Measurements from ENCODE around the gene TEAD3. TPM values are rescaled to one million over a fixed set of nuclear protein-coding genes. Genes with fewer than 3 reads are reported as not detected.

Gene TEAD3
- total RNA-seq, 2 donors from 2014 or later, result 1.5 to 2.4 TPM

GRCh38 chr6:35474131-35474941, 22.5 kb downstream of the TEAD3 start:
- Mint-ChIP-seq H3K9me3 (no peaks in the 10 kb centered on the region), H3K27ac (peak overlapping the region; percentile 25 to 98), H3K36me3 (peaks cover 18 to 26% of the 10 kb centered on the region in 2 donors)
- peak in 1 of 2 donors; percentile 26 for DNase-seq (ENCODE audit: low spot score in 2 of 2)
- ATAC-seq, result peak; percentile 9 to 21

DNA sequence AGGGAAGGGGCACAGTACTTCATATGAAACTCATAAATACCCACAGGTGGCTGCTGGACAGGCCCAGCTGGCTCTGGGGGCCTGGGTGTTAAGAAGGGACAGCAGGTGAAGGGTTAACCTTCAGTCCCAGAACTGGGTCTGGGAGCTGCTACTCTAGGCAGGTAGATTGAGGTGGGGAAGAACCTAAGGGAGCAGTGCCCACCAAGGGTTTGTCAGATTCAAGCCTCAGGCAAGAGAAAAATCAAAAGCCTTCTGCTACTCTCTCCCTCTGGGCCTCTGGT, 23.1 kb downstream of the TEAD3 start:
- no peak for ATAC-seq
- H3K36me3 Mint-ChIP-seq, result peaks cover 23 to 31% of the 10 kb centered on the region in 2 donors
- DNase-seq (ENCODE audit: low spot score in 2 of 2), result peak in 1 of 2 donors; percentile 25
- no peaks in the 10 kb centered on the region for H3K9me3 Mint-ChIP-seq
- H3K27ac Mint-ChIP-seq, result peak overlapping the region in 1 of 2 donors; percentile 98

DNA sequence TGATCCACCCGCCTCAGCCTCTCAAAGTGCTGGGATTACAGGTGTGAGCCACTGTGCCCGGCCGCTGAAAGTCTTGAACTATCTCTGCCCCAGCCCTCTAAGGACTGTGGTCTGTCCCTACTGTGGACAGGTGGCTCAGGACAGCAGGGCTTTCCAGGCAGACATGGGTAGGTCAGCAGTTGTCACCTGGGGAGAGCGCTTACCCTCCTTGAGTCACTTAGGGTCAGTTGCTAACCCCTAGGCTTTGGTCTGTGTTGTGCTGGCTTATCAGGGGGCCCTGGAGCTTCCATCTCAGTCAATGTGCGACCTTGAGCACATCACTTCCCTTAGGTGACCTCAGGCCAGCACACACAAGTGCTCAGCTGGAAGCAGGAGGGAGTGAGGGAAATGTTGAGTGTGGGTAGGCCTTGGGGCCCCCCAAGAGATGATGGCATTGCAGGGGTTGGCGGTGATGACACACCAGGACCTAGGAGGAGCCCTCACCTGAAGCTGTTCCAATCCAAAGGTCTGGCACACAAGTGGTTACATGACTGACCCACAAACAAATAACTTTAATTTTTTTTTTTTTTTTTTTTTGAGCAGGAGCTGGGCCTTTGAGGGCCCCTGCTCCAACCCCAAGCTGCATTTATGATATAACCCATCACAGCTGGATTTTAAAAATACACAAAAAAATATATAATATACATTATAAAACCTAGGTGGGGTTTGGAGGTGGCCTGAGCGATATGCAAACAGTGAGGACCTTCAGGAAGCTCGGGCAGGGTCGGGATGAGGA, 23.6 kb downstream of the TEAD3 start:
- ATAC-seq, result no peak
- Mint-ChIP-seq H3K9me3 (no peaks in the 10 kb centered on the region), H3K36me3 (peaks cover 28 to 36% of the 10 kb centered on the region in 2 donors), H3K27ac (peak overlapping the region in 1 of 2 donors; percentile 98)
- no peak for DNase-seq (ENCODE audit: low spot score in 2 of 2)

- H3K9me3 Mint-ChIP-seq, result no peaks in the 10 kb centered on the region
- peak overlapping the region; percentile 96 to 98 for H3K27ac Mint-ChIP-seq
- peaks cover 36 to 37% of the 10 kb centered on the region in 2 donors for H3K36me3 Mint-ChIP-seq
- DNase-seq (ENCODE audit: low spot score in 2 of 2) (no peak), ATAC-seq (no peak)
Measured at GRCh38 chr6:35471836-35472345, 25.0 kb downstream of the TEAD3 start.

DNA sequence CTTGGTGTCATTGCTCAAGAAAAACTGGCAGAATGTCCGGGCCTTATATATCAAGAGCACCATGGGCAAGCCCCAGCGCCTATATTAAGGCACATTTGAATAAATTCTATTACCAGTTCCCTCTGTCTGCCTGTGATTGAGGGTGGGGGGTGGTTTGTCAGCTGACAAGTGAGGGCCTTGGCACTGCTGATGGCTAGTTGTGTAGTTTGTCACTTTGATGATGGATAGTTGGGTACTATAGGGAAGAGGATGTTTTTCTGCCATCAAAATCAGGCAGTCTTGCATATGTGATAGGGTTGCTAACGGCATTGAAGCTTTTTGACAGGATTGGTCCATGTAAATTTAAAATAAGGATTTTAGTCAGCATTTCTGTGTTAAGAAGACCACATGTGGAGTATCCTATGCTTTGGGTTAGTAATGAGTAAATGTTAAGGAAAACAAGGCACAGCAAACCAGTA, 26.2 kb downstream of the TEAD3 start:
- Mint-ChIP-seq H3K27ac (peak overlapping the region; percentile 96 to 98), H3K36me3 (peaks cover 37 to 39% of the 10 kb centered on the region in 2 donors)
- no peak for DNase-seq (ENCODE audit: low spot score in 2 of 2)

DNA sequence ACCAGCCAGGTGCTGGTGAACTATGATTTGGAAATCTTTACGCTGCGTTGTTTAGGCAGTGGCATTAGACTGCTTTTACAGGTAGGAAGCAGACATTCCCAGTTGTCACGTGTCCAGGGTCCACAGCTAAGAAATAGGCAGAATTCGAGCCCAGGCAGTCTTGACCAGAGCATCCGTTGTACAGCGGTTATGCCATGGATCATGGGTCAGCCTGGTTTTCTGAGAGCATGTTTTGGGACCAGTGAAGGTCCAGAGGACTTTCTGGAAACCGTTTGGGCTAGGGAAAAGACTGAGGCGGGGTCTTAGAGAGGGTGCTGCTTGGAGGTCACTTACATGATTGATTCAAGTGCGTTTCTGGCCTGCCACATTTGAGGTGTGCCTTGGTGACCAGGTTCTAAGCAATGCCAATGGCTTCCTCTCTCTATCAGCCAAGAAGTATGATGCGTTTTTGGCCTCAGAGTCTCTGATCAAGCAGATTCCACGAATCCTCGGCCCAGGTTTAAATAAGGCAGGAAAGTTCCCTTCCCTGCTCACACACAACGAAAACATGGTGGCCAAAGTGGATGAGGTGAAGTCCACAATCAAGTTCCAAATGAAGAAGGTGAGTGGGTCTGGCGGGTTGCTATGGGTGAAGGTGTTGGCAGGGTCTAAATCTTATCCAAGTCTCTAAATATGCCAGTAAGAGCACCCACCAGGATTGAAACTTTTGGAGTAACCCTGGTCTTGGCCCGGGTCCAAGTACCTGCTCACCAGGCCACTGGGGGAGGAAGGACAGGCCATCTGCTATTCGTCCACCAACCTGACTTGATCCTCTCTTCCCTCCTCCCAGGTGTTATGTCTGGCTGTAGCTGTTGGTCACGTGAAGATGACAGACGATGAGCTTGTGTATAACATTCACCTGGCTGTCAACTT, 26.9 kb downstream of the TEAD3 start:
- Mint-ChIP-seq H3K36me3 (peaks cover 37 to 39% of the 10 kb centered on the region in 2 donors), H3K9me3 (no peaks in the 10 kb centered on the region)
- no peak for ATAC-seq

More for the DNA sequence above, 26.2 kb downstream of the TEAD3 start:
- H3K9me3 Mint-ChIP-seq, result no peaks in the 10 kb centered on the region
- no peak for ATAC-seq

DNA sequence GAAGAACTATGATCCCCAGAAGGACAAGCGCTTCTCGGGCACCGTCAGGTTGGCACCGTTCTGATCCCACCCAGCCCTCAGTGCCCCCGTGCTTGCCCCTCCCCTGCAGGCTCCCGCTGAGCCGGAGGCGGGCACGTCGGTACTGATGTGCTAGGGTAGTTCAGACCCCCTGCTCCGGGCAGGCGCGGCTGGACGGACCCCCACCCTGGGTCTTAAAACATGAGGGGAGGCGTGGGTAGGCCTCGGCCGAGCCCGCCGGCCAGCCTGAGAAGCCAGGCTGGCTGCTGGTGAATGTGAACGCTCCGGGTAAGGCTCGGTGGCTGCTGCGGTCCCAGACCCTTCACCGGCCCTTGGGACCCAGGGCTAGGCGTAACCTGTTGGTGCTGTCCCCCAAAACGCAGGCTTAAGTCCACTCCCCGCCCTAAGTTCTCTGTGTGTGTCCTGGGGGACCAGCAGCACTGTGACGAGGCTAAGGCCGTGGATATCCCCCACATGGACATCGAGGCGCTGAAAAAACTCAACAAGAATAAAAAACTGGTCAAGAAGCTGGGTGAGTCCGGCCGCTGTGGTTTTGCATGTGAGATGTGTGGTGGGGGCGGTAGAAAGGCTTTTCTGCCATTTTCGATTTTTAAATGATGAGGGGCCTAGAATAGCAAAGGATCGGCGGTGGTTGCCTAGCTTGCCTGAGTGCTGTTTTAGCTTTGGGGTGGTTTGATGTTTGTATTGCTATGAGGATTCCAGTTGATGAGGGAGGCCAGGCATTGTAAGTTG, 27.7 kb downstream of the TEAD3 start:
- peak overlapping the region; percentile 96 to 98 for H3K27ac Mint-ChIP-seq
- no peaks in the 10 kb centered on the region for H3K9me3 Mint-ChIP-seq
- DNase-seq (ENCODE audit: low spot score in 2 of 2) (no peak), ATAC-seq (no peak)
- H3K36me3 Mint-ChIP-seq, result peaks cover 37 to 39% of the 10 kb centered on the region in 2 donors

More for the DNA sequence above, 26.9 kb downstream of the TEAD3 start:
- no peak for DNase-seq (ENCODE audit: low spot score in 2 of 2)
- peak overlapping the region; percentile 96 to 98 for H3K27ac Mint-ChIP-seq

DNA sequence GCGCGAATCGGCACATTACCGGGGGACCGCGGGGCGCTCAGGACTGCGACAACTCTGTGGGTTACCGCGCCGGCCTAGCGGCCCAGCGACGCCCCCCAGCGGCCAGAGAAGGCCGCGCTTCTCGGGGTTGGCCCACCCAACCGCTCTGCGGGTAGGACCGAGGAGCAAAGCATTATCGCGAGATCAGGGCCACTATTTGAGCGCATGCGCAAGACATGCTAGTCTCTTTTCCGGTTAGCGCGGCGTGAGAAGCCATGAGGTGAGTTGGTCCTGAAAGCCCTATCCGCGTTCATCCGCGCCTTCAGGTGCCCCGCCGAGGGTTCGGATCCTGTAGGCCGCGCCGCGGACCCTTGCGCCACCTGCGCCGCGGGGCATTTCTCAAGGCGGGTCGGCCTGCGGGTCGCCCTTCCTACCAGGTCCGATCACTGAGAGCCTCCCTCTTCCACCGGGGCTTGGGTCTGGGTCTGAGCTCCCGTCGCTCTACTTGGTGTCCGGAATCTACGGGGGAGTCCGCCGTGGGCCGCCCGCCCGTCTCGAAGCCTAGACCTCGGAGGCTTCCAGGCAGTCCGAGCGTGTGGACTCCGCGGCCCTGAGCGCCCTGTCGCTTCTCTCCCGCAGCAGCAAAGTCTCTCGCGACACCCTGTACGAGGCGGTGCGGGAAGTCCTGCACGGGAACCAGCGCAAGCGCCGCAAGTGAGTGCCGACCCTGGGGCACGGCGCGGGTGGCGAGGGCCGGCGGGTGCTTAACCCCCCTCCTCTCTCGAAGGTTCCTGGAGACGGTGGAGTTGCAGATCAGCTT, 28.5 kb downstream of the TEAD3 start, which contains the start of gene RPL10A:
RPL10A (plus strand) TSS at position 221 of the 799 bp plus-strand sequence; CDS start at position 255, 34 bp downstream.
- DNase-seq (ENCODE audit: low spot score in 2 of 2), result peak; percentile 94 to 97
- Mint-ChIP-seq H3K27ac (peak within 1 kb of the TSS; percentile 96 to 98), H3K36me3 (peaks cover 37 to 39% of the 10 kb centered on the region in 2 donors), H3K9me3 (no peaks in the 10 kb centered on the region)
- ATAC-seq, result peak; percentile 88 to 91

GRCh38 chr6:35465646-35466045, 31.2 kb downstream of the TEAD3 start:
- no peak overlapping the region for H3K27ac Mint-ChIP-seq
- H3K36me3 Mint-ChIP-seq, result peaks cover 25 to 34% of the 10 kb centered on the region in 2 donors
- ATAC-seq (no peak), DNase-seq (ENCODE audit: low spot score in 2 of 2) (no peak)
- H3K9me3 Mint-ChIP-seq, result no peaks in the 10 kb centered on the region

DNA sequence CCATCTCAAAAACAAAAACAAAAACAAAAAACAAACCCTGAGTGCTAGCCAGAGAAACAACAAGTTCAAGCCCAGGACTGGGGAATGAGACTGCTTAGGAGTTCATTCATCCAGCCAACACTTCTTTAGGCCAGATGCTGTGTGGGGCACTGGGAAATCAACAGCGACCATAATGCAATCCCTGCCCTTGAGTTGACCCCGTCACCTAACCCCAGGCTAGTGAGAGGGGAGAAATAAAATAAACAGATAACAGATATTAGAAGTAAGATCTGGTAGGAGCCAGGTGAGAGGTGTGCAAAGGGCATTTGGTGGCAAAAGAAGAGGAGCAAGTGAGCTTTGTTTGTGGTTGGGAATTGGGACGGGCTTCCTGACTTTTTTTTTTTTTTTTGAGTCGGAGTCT, 33.6 kb downstream of the TEAD3 start:
- Mint-ChIP-seq H3K27ac (no peak overlapping the region), H3K36me3 (peaks cover 6 to 23% of the 10 kb centered on the region in 2 donors), H3K9me3 (no peaks in the 10 kb centered on the region)
- ATAC-seq (no peak), DNase-seq (ENCODE audit: low spot score in 2 of 2) (no peak)

DNA sequence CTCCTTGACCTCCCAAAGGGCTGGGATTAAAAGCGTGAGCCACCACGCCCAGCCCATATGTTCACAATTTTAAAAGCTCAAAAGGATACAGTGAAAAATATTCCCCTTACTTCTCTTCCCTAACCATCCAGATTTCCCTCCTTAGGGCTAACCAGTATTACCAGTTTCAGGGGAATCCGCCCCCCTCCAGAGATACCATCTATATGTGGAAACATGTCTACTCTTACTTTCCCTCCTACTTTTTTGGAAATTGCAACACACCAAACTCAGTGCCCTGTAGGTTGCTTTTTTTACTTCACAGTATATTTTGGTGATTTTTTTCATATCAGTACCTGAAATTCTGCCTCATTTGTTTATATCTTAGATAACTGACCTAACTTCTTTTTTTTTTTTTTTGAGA, 35.6 kb downstream of the TEAD3 start:
- no peaks in the 10 kb centered on the region for H3K9me3 Mint-ChIP-seq
- no peak overlapping the region for H3K27ac Mint-ChIP-seq
- peaks cover 5 to 12% of the 10 kb centered on the region in 2 donors for H3K36me3 Mint-ChIP-seq
- DNase-seq (ENCODE audit: low spot score in 2 of 2) (no peak), ATAC-seq (no peak)

- Mint-ChIP-seq H3K36me3 (peaks cover 27% of the 10 kb centered on the region in 2 donors), H3K27ac (no peak overlapping the region), H3K9me3 (no peaks in the 10 kb centered on the region)
- DNase-seq (ENCODE audit: low spot score in 2 of 2), result no peak
- ATAC-seq, result no peak
Measured at GRCh38 chr6:35457907-35458306, 39.0 kb downstream of the TEAD3 start.

DNA sequence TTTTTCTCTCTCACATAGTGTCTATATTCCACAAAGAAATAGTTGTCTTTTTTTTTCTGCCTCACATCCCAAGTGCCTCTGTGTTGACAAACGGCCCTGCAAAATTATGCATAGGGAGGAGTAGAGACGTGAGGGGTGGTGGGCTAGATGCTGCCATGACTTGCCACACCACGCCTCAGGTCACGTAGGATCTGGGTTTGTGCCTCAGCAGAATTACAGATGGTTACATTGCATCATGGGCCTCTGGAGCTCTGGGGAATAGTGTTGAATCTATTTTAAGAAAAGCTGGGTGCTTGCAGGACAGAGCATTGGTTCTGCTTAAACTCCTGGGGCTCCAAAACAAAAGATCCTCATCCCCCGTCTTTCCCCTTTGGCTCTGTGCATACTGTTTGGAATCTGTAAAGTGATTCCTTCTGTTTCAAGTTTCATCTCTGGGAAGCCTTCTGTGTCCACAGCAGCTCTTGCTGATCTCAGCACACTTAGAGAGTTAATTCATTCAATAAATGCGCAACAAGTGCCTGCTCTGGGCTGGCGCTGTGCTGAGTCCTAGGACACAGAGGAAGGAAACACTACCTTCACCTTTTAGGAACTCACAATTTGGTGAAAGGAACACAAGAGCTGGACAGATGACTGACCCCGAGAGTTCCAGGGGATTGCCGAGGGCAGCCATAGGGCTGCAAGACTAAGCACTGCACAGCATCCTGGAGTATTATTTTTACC, 42.3 kb downstream of the TEAD3 start:
- ATAC-seq (no peak), DNase-seq (ENCODE audit: low spot score in 2 of 2) (no peak)
- Mint-ChIP-seq H3K27ac (no peak overlapping the region), H3K36me3 (peaks cover 19 to 24% of the 10 kb centered on the region in 2 donors), H3K9me3 (no peaks in the 10 kb centered on the region)

- Mint-ChIP-seq H3K9me3 (no peaks in the 10 kb centered on the region), H3K27ac (no peak overlapping the region)
Measured at GRCh38 chr6:35453236-35453635, 43.6 kb downstream of the TEAD3 start.

More at GRCh38 chr6:35453236-35453635, 43.6 kb downstream of the TEAD3 start:
- DNase-seq (ENCODE audit: low spot score in 2 of 2) (no peak), ATAC-seq (no peak)
- H3K36me3 Mint-ChIP-seq, result peaks cover 15 to 24% of the 10 kb centered on the region in 2 donors
